Loucy (cell line): Measurements from ENCODE around the gene MAT1A.
"Not testable (repeated sequence)": the region's sequence is repeated elsewhere in the genome, so short reads cannot be mapped to it uniquely, and the experiment has no call there.

Experiments used
- EZH2phosphoT487 ChIP-seq: fragments of 200-600 bp; IDR thresholded peaks from 2 replicates; pipeline ENCODE4 v1.6.1; 2018; ENCODE audit warnings: antibody characterized with exemption, mild to moderate bottlenecking, moderate library complexity, borderline replicate concordance
- TF ChIP-seq, protein P1 (sequence below): fragments of 200-600 bp; sonication (generic); conservative IDR thresholded peaks from 2 replicates; pipeline ENCODE4 v1.5.1; 2014; ENCODE audit warnings: mild to moderate bottlenecking, antibody characterized with exemption, low read length

DNA sequence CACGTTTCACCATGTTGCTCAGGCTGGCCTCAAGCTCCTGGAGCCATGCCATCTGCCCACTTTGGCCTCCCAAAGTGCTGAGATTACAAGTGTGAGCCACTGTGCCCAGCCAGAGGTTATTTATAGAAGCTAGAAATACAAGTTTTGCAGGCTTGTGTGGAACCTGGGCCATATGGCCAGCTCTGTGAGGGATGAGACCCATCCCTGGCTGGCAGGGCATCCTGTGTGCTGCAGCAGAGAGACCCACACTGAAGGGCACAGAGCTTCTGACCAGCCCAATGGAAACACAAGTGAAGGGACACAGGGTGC lies 35.5 kb downstream of the MAT1A start:
- TF ChIP-seq, protein P1, sequence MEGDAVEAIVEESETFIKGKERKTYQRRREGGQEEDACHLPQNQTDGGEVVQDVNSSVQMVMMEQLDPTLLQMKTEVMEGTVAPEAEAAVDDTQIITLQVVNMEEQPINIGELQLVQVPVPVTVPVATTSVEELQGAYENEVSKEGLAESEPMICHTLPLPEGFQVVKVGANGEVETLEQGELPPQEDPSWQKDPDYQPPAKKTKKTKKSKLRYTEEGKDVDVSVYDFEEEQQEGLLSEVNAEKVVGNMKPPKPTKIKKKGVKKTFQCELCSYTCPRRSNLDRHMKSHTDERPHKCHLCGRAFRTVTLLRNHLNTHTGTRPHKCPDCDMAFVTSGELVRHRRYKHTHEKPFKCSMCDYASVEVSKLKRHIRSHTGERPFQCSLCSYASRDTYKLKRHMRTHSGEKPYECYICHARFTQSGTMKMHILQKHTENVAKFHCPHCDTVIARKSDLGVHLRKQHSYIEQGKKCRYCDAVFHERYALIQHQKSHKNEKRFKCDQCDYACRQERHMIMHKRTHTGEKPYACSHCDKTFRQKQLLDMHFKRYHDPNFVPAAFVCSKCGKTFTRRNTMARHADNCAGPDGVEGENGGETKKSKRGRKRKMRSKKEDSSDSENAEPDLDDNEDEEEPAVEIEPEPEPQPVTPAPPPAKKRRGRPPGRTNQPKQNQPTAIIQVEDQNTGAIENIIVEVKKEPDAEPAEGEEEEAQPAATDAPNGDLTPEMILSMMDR: not testable (repeated sequence)
- TF ChIP-seq EZH2phosphoT487: not testable (repeated sequence)
